ENCODE measurements around the gene EFHD2. TPM values are rescaled to one million over a fixed set of nuclear protein-coding genes. Genes with fewer than 3 reads are reported as not detected.

Gene EFHD2
- total RNA-seq, 3 donors from 2014 or later (not counting 1 experiment from before 2014, with no cell fraction given) = 804 to 952 (median 855) TPM

GRCh38 chr1:15406614-15407559 is 2.8 kb upstream of the EFHD2 start:
- Mint-ChIP-seq H3K4me1 (peaks cover 61 to 82% of the 10 kb centered on the region in 2 donors), H3K9me3 (no peaks in the 10 kb centered on the region), H3K4me3 (peak overlapping the region; percentile 97), H3K27ac (peak overlapping the region; percentile 93 to 100), H3K27me3 (ENCODE audit: low read depth in 2 of 2) (no peaks in the 10 kb centered on the region), H3K36me3 (no peaks in the 10 kb centered on the region)
- peaks cover 72% of the 10 kb centered on the region for H3K4me1 ChIP-seq (ENCODE audit: control insufficient read depth, insufficient read depth, low read length)
- no peak overlapping the region for H3K4me3 ChIP-seq (ENCODE audit: low read length)
- WGBS (ENCODE audit: insufficient coverage) = 51% methylated on average over 11 of the region's 11 CpGs
- DNase-seq (peak; percentile 39 to 44), ATAC-seq (no peak)
- TF ChIP-seq CTCF (IDR thresholded peaks at IDR 0.05) = no peak
- H3K36me3 ChIP-seq (ENCODE audit: control insufficient read depth, insufficient read depth, low read length) = no peaks in the 10 kb centered on the region
- intact Hi-C loops (cut with micrococcal nuclease) = loop anchor here (1.0 to 5.0 kb wide), 2 partner anchors 10 to 120 kb away; partner anchors contain the start of gene DNAJC16
- peak overlapping the region; percentile 99 for H3K27ac ChIP-seq (ENCODE audit: low read length)
- no peaks in the 10 kb centered on the region for H3K27me3 ChIP-seq (ENCODE audit: control insufficient read depth, insufficient read depth, low read length)
- H3K9me3 ChIP-seq (ENCODE audit: control insufficient read depth, insufficient read depth, low read length) = no peaks in the 10 kb centered on the region

- Histone ChIP-seq H3K4me1 (ENCODE audit: control insufficient read depth, insufficient read depth, low read length) (peaks cover 79% of the 10 kb centered on the region), H3K27ac (ENCODE audit: low read length) (peak overlapping the region; percentile 99)
- WGBS (ENCODE audit: insufficient coverage) = 39% methylated on average over 7 of the region's 7 CpGs
These were observed 2.1 kb upstream of the EFHD2 start for GRCh38 chr1:15407580-15407979.

GRCh38 chr1:15408890-15409387 is 749 bp upstream of the EFHD2 start:
- H3K9me3 ChIP-seq (ENCODE audit: control insufficient read depth, insufficient read depth, low read length) = no peaks in the 10 kb centered on the region
- no peaks in the 10 kb centered on the region for H3K27me3 ChIP-seq (ENCODE audit: control insufficient read depth, insufficient read depth, low read length)
- H3K36me3 ChIP-seq (ENCODE audit: control insufficient read depth, insufficient read depth, low read length) = peaks cover 16% of the 10 kb centered on the region
- H3K4me3 ChIP-seq (ENCODE audit: low read length) = peak overlapping the region; percentile 43
- Mint-ChIP-seq H3K9me3 (no peaks in the 10 kb centered on the region), H3K36me3 (no peaks in the 10 kb centered on the region), H3K4me3 (peak overlapping the region; percentile 97), H3K4me1 (peaks cover 69 to 82% of the 10 kb centered on the region in 2 donors), H3K27ac (peak overlapping the region; percentile 93 to 100), H3K27me3 (ENCODE audit: low read depth in 2 of 2) (no peaks in the 10 kb centered on the region)
- TF ChIP-seq CTCF (IDR thresholded peaks at IDR 0.05) = no peak
- peak overlapping the region; percentile 99 for H3K27ac ChIP-seq (ENCODE audit: low read length)
- WGBS (ENCODE audit: insufficient coverage) = 19% methylated on average over 14 of the region's 14 CpGs
- ATAC-seq (peak in 1 of 3 donors; percentile 0), DNase-seq (no peak)
- intact Hi-C loops (cut with micrococcal nuclease) = loop anchor here (1.0 to 5.0 kb wide), 2 partner anchors 63 to 118 kb away; partner anchors contain the start of gene DNAJC16
- H3K4me1 ChIP-seq (ENCODE audit: control insufficient read depth, insufficient read depth, low read length) = peaks cover 81% of the 10 kb centered on the region

More at GRCh38 chr1:15407580-15407979, 2.1 kb upstream of the EFHD2 start:
- TF ChIP-seq CTCF (IDR thresholded peaks at IDR 0.05) = no peak
- DNase-seq (peak; percentile 62 to 65), ATAC-seq (peak; percentile 5 to 13 (median 8))
- intact Hi-C loops (cut with micrococcal nuclease) = loop anchor here (1.0 to 5.0 kb wide), 2 partner anchors 10 to 120 kb away; partner anchors contain the start of gene DNAJC16
- peaks cover 63 to 82% of the 10 kb centered on the region in 2 donors for H3K4me1 Mint-ChIP-seq
- H3K27ac Mint-ChIP-seq = peak overlapping the region; percentile 93 to 100
- peak overlapping the region; percentile 21 for H3K4me3 ChIP-seq (ENCODE audit: low read length)
- no peaks in the 10 kb centered on the region for H3K27me3 Mint-ChIP-seq (ENCODE audit: low read depth in 2 of 2)
- H3K9me3 Mint-ChIP-seq = no peaks in the 10 kb centered on the region
- H3K36me3 ChIP-seq (ENCODE audit: control insufficient read depth, insufficient read depth, low read length) = peaks cover 2% of the 10 kb centered on the region
- H3K9me3 ChIP-seq (ENCODE audit: control insufficient read depth, insufficient read depth, low read length) = no peaks in the 10 kb centered on the region
- no peaks in the 10 kb centered on the region for H3K27me3 ChIP-seq (ENCODE audit: control insufficient read depth, insufficient read depth, low read length)
- H3K36me3 Mint-ChIP-seq = no peaks in the 10 kb centered on the region
- peak overlapping the region; percentile 97 for H3K4me3 Mint-ChIP-seq
